Endothelial cell of umbilical vein (primary cell): ENCODE measurements around the gene RRM2. TPM values are rescaled to one million over a fixed set of nuclear protein-coding genes. Genes with fewer than 3 reads are reported as not detected.

Source experiments
- BruUV-seq: library from RNA; stranded (reverse); fragments of 400-500 nt; replicated peaks from 2 replicates; lab custom pipeline; 2021; lab: Mats Ljungman, UMichigan
- CTCF ChIA-PET: fragments of 300-600, 350-600 bp; sonication (Branson Sonifier 250); formaldehyde crosslinking; loops from one replicate; lab custom pipeline; 2021; ENCODE audit warnings: antibody characterized with exemption, inconsistent platforms; lab: Charles Lee
- POLR2A ChIA-PET: fragments of 300-600, 350-600 bp; sonication (Branson Sonifier 250); formaldehyde crosslinking; loops from one replicate; lab custom pipeline; 2021; ENCODE audit warnings: antibody characterized with exemption, inconsistent platforms; lab: Charles Lee
- DNase-seq: peaks from one replicate; pipeline ENCODE4 v3.0.0-alpha.2; 2011; ENCODE audit warnings: low read depth, low spot score
- FAIRE-seq: peaks from 2 replicates; lab custom pipeline; 2011; peaks lifted over from hg19 to GRCh38; lab: Jason Lieb, UNC
- H2AFZ ChIP-seq: 2 replicates; pipeline ENCODE4 v1.6.0; 2012; ENCODE audit warnings: low read depth, low read length, control low read depth, inconsistent platforms
- H3K27ac ChIP-seq: 2 replicates; pipeline ENCODE4 v1.5.1; 2011; ENCODE audit warnings: low read depth, mild to moderate bottlenecking, control low read depth, low read length, moderate library complexity; ENCODE audit not compliant: insufficient read depth
- H3K27me3 ChIP-seq, 2 experiments: 2 replicates each; pipeline versions ENCODE4 v1.6.0 to v1.6.1; 2011; ENCODE audit warnings: low read length in 2 of 2, mixed read lengths in 1 of 2; ENCODE audit not compliant: control insufficient read depth in 2 of 2, insufficient read depth in 2 of 2
- H3K36me3 ChIP-seq, 2 experiments: 2 replicates in 1 of 2; 3 replicates in 1 of 2; pipeline ENCODE4 v1.5.1; 2011; ENCODE audit warnings: low read length in 2 of 2, mild to moderate bottlenecking in 1 of 2, moderate library complexity in 1 of 2; ENCODE audit not compliant: control insufficient read depth in 2 of 2, insufficient read depth in 2 of 2; ENCODE audit errors: extremely low read depth in 1 of 2
- H3K4me1 ChIP-seq: 3 replicates; pipeline ENCODE4 v1.5.1; 2011; ENCODE audit warnings: mild to moderate bottlenecking, low read length; ENCODE audit not compliant: control insufficient read depth, insufficient read depth; ENCODE audit errors: extremely low read depth
- H3K4me2 ChIP-seq: 2 replicates; pipeline ENCODE4 v1.6.1; 2011; ENCODE audit warnings: low read length, control low read depth, mixed read lengths; ENCODE audit not compliant: insufficient read depth
- H3K4me3 ChIP-seq, 3 experiments: fragments of 200-600 bp in 1 of 3; sonication (generic), shearing (Covaris generic) in 1 of 3; replicated peaks in 1 of 3; 2 replicates each; pipeline ENCODE4 v1.5.1; 2011 to 2016; ENCODE audit warnings: control low read depth in 3 of 3, low read length in 3 of 3, mild to moderate bottlenecking in 2 of 3, inconsistent platforms in 1 of 3, low read depth in 1 of 3, moderate library complexity in 1 of 3; ENCODE audit not compliant: insufficient read depth in 1 of 3
- H3K79me2 ChIP-seq: 2 replicates; pipeline ENCODE4 v1.6.0; 2012; ENCODE audit warnings: low read length, inconsistent platforms; ENCODE audit not compliant: control insufficient read depth, insufficient read depth
- H3K9ac ChIP-seq: replicated peaks from 2 replicates; pipeline ENCODE3; 2011; ENCODE audit warnings: low read length, control low read depth; ENCODE audit not compliant: insufficient read depth; ENCODE audit errors: extremely low read depth
- H3K9me1 ChIP-seq: replicated peaks from 3 replicates; pipeline ENCODE4 v1.6.0; 2011; ENCODE audit warnings: mild to moderate bottlenecking, low read length; ENCODE audit not compliant: control insufficient read depth, insufficient read depth; ENCODE audit errors: extremely low read depth
- H3K9me3 ChIP-seq: replicated peaks from 2 replicates; pipeline ENCODE4 v1.5.1; 2012; ENCODE audit warnings: low read length, inconsistent platforms; ENCODE audit not compliant: control insufficient read depth, insufficient read depth
- H4K20me1 ChIP-seq: replicated peaks from 2 replicates; pipeline ENCODE3; 2011; ENCODE audit warnings: mild to moderate bottlenecking, low read length; ENCODE audit not compliant: control insufficient read depth, insufficient read depth; ENCODE audit errors: extremely low read depth
- EZH2 ChIP-seq: IDR thresholded peaks from 2 replicates; pipeline ENCODE4 v1.6.1; 2012; ENCODE audit warnings: borderline replicate concordance, low read depth, mild to moderate bottlenecking, moderate library complexity, low read length, inconsistent platforms; ENCODE audit not compliant: severe bottlenecking
- FOS ChIP-seq: IDR thresholded peaks from 2 replicates; pipeline ENCODE4 v1.6.1; 2011; ENCODE audit warnings: mild to moderate bottlenecking, low read length, moderate library complexity, borderline replicate concordance; ENCODE audit not compliant: insufficient read depth
- GATA2 ChIP-seq: IDR thresholded peaks from 2 replicates; pipeline ENCODE4 v1.7.0; 2011; ENCODE audit warnings: low read depth, mild to moderate bottlenecking, moderate library complexity, mixed read lengths, low read length; ENCODE audit not compliant: insufficient read length, insufficient read depth
- JUN ChIP-seq: IDR thresholded peaks from 2 replicates; pipeline ENCODE4 v1.6.1; 2011; ENCODE audit warnings: borderline replicate concordance, low read depth; ENCODE audit not compliant: insufficient read length, insufficient read depth
- MYC ChIP-seq: IDR thresholded peaks from one replicate; pipeline ENCODE4 v1.6.1; 2011; ENCODE audit warnings: mild to moderate bottlenecking, low read depth, low read length
- POLR2A ChIP-seq: IDR thresholded peaks from 2 replicates; pipeline ENCODE4 v1.6.1; 2012; ENCODE audit warnings: low read depth, mild to moderate bottlenecking, control low read depth, low read length
- POLR2AphosphoS5 ChIP-seq: IDR thresholded peaks from 2 replicates; pipeline ENCODE4 v1.6.1; 2012; ENCODE audit warnings: low read depth, mild to moderate bottlenecking, control low read depth, low read length, moderate library complexity; ENCODE audit not compliant: insufficient read depth
- dilution Hi-C: fragments of 300-500 bp; cut with MboI; formaldehyde crosslinking; loops from one replicate; pipeline ENCODE4 v1.15.0; 2019; ENCODE audit warnings: low sequenced_read_pairs; ENCODE audit not compliant: extremely low pct_ligation_motif_present
- intact Hi-C: fragments of 100-400 bp; cut with micrococcal nuclease; formaldehyde crosslinking; loops from one replicate; pipeline ENCODE4 v1.10.0; 2022
- polyA plus RNA-seq, 4 experiments: library from polyadenylated mRNA; depleted of rRNA in 3 of 4; stranded (reverse) in 3 of 4; unstranded in 1 of 4; fragments of >200 nt; gene quantifications; 2 replicates each; pipeline versions ENCODE4 v1.2.1 to v1.2.3, GENCODE V29; 2011 to 2012; ENCODE audit warnings: missing spikeins in 1 of 4
- total RNA-seq: library from RNA; stranded (reverse); gene quantifications from 2 replicates; pipeline ENCODE4 v1.2.3, GENCODE V29; 2021
- TF ChIP-seq, protein P1 (sequence below), 2 donors: IDR thresholded peaks; 1 replicate in 1 of 2; 2 replicates in 1 of 2; pipeline ENCODE4 v1.5.1; 2011; ENCODE audit warnings: low read length in 2 of 2, mild to moderate bottlenecking in 2 of 2, moderate library complexity in 2 of 2, control low read depth in 1 of 2, inconsistent platforms in 1 of 2, low read depth in 1 of 2; ENCODE audit not compliant: insufficient read depth in 1 of 2; ENCODE audit errors: extremely low read depth in 1 of 2
- TF ChIP-seq, protein P2 (sequence below): IDR thresholded peaks from 2 replicates; pipeline ENCODE4 v1.6.1; 2011; ENCODE audit not compliant: insufficient read depth, insufficient read length

Gene RRM2
- total and polyA plus RNA-seq, 2 donors (not counting 3 experiments of a cell fraction or from before 2014, with no cell fraction given) = 40.9 to 246 TPM

DNA sequence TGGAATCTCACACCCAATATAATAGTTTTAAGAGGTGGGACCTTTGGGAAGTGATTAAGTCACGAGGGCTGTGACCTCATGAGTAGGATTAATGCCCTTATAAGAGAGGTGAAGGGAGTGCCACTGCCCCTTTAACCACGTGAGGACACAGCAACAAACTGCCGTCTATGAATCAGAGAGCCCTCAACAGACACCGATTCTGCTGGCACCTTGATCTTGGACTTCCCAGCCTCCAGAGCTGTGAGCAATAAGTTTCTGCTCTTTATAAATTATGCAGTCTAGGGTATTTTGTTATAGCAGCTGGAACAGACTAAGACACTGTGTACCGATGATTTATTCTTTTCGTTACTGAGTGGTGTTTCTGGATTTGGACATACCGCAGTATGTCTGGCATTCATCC is 56.2 kb downstream of the RRM2 start:
- Histone ChIP-seq H3K9ac (no peak overlapping the region), H3K9me1 (no peaks in the 10 kb centered on the region), H3K4me2 (no peak overlapping the region), H3K9me3 (no peaks in the 10 kb centered on the region), H3K27ac (no peak overlapping the region), H3K4me1 (no peaks in the 10 kb centered on the region), H3K79me2 (no peaks in the 10 kb centered on the region), H3K4me3 (no peak overlapping the region), H2AFZ (no peak overlapping the region), H3K27me3 (no peaks in the 10 kb centered on the region), H3K36me3 (no peaks in the 10 kb centered on the region), H4K20me1 (no peaks in the 10 kb centered on the region)
- POLR2A ChIA-PET = no interaction called here
- no TSS peak for BruUV-seq
- TF ChIP-seq EZH2 (no peak), FOS (no peak), POLR2AphosphoS5 (no peak), JUN (no peak), POLR2A (no peak), GATA2 (no peak), MYC (no peak)
- TF ChIP-seq, protein P1, sequence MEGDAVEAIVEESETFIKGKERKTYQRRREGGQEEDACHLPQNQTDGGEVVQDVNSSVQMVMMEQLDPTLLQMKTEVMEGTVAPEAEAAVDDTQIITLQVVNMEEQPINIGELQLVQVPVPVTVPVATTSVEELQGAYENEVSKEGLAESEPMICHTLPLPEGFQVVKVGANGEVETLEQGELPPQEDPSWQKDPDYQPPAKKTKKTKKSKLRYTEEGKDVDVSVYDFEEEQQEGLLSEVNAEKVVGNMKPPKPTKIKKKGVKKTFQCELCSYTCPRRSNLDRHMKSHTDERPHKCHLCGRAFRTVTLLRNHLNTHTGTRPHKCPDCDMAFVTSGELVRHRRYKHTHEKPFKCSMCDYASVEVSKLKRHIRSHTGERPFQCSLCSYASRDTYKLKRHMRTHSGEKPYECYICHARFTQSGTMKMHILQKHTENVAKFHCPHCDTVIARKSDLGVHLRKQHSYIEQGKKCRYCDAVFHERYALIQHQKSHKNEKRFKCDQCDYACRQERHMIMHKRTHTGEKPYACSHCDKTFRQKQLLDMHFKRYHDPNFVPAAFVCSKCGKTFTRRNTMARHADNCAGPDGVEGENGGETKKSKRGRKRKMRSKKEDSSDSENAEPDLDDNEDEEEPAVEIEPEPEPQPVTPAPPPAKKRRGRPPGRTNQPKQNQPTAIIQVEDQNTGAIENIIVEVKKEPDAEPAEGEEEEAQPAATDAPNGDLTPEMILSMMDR (IDR thresholded peaks at IDR 0.05; ENCODE audit: extremely low read depth in 1 of 2, insufficient read depth in 1 of 2, low read depth in 1 of 2, low read length in 2 of 2) = no peak
- TF ChIP-seq, protein P2, sequence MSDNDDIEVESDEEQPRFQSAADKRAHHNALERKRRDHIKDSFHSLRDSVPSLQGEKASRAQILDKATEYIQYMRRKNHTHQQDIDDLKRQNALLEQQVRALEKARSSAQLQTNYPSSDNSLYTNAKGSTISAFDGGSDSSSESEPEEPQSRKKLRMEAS = no peak
- dilution Hi-C loops = no loop called here
- intact Hi-C loops = no loop called here
- FAIRE-seq = no peak
- no peak for DNase-seq
- CTCF ChIA-PET = no interaction called here
